Activated T-helper 1 cell treated with anti-CD3 and anti-CD28 coated beads, Interleukin-12 subunit alpha, Interleukin-12 subunit beta, Interleukin-2, Interleukin-4 antibody, amounts not matched to agents 30 ng/mL and 10 ng/mL and 1 ng/mL, durations not matched to agents 14 hours and 24 hours and 36 hours (primary cell): ENCODE measurements around the gene PLPP7. TPM values are rescaled to one million over a fixed set of nuclear protein-coding genes. Genes with fewer than 3 reads are reported as not detected.
"Not testable (repeated sequence)": the region's sequence is repeated elsewhere in the genome, so short reads cannot be mapped to it uniquely, and the experiment has no call there.

Source experiments
- DNase-seq: peaks from one replicate; pipeline ENCODE4 v3.0.0; 2021; ENCODE audit warnings: low spot score
- H3K27ac Mint-ChIP-seq: one replicate; pipeline ENCODE4 v1.8.0; 2021; ENCODE audit warnings: mild to moderate bottlenecking, mixed read lengths
- H3K27me3 Mint-ChIP-seq: one replicate; pipeline ENCODE4 v1.8.0; 2022; ENCODE audit warnings: mild to moderate bottlenecking, moderate library complexity, mixed read lengths; ENCODE audit not compliant: insufficient read depth
- H3K36me3 Mint-ChIP-seq: one replicate; pipeline ENCODE4 v1.8.0; 2021; ENCODE audit warnings: low read depth, mixed read lengths
- H3K4me1 Mint-ChIP-seq: one replicate; pipeline ENCODE4 v1.8.0; 2021; ENCODE audit warnings: low read depth, mixed read lengths
- H3K4me3 Mint-ChIP-seq: one replicate; pipeline ENCODE4 v1.8.0; 2021; ENCODE audit warnings: mild to moderate bottlenecking, moderate library complexity, mixed read lengths
- H3K9me3 Mint-ChIP-seq: one replicate; pipeline ENCODE4 v1.8.0; 2021; ENCODE audit warnings: mixed read lengths
- intact Hi-C: fragments of 100-400 bp; cut with micrococcal nuclease; formaldehyde crosslinking; loops from one replicate; pipeline ENCODE4 v1.15.1; 2024
- total RNA-seq: library from RNA; stranded (reverse); gene quantifications from 2 replicates; pipeline ENCODE4 v1.2.3, GENCODE V29; 2022

The PLPP7 gene
- total RNA-seq, 1 donor from 2014 or later, result not detected

GRCh38 chr9:131259432-131259898 is 30.1 kb upstream of the PLPP7 start:
- no peak for DNase-seq
- H3K27me3 Mint-ChIP-seq, result no peaks in the 10 kb centered on the region
- peak overlapping the region; percentile 34 for H3K27ac Mint-ChIP-seq
- H3K4me3 Mint-ChIP-seq, result no peak overlapping the region
- peaks cover 57% of the 10 kb centered on the region for H3K4me1 Mint-ChIP-seq
- H3K36me3 Mint-ChIP-seq, result peaks cover 23% of the 10 kb centered on the region
- H3K9me3 Mint-ChIP-seq, result no peaks in the 10 kb centered on the region
- intact Hi-C loops, result loop anchor here (5.0 kb wide), 1 partner anchor 1093 kb away; the partner anchor contains the start of gene SETX

GRCh38 chr9:131259916-131260597 is 29.5 kb upstream of the PLPP7 start:
- H3K4me3 Mint-ChIP-seq, result no peak overlapping the region
- peaks cover 26% of the 10 kb centered on the region for H3K36me3 Mint-ChIP-seq
- H3K27me3 Mint-ChIP-seq, result no peaks in the 10 kb centered on the region
- H3K27ac Mint-ChIP-seq, result no peak overlapping the region
- peaks cover 57% of the 10 kb centered on the region for H3K4me1 Mint-ChIP-seq
- no peak for DNase-seq
- intact Hi-C loops, result loop anchor here (5.0 kb wide), 1 partner anchor 1092 kb away; the partner anchor contains the start of gene SETX
- no peaks in the 10 kb centered on the region for H3K9me3 Mint-ChIP-seq

- intact Hi-C loops, result no loop called here
Observed at GRCh38 chr9:131260751-131261452, 28.6 kb upstream of the PLPP7 start.

GRCh38 chr9:131262327-131263032 is 27.0 kb upstream of the PLPP7 start:
- Mint-ChIP-seq H3K4me3 (peak overlapping the region; percentile 19), H3K4me1 (peaks cover 62% of the 10 kb centered on the region), H3K36me3 (peaks cover 30% of the 10 kb centered on the region), H3K27me3 (no peaks in the 10 kb centered on the region), H3K27ac (peak overlapping the region; percentile 84), H3K9me3 (no peaks in the 10 kb centered on the region)
- no peak for DNase-seq
- intact Hi-C loops, result no loop called here

More at GRCh38 chr9:131260751-131261452, 28.6 kb upstream of the PLPP7 start:
- DNase-seq, result no peak
- Mint-ChIP-seq H3K4me3 (no peak overlapping the region), H3K27ac (no peak overlapping the region), H3K9me3 (no peaks in the 10 kb centered on the region), H3K4me1 (peaks cover 56% of the 10 kb centered on the region), H3K36me3 (peaks cover 26% of the 10 kb centered on the region), H3K27me3 (no peaks in the 10 kb centered on the region)

GRCh38 chr9:131263033-131263343 is 26.5 kb upstream of the PLPP7 start:
- H3K27me3 Mint-ChIP-seq, DNase-seq, H3K9me3 Mint-ChIP-seq, intact Hi-C loops: not testable (repeated sequence)
- Mint-ChIP-seq H3K4me1 (peaks cover 60% of the 10 kb centered on the region), H3K4me3 (peak overlapping the region; percentile 19), H3K36me3 (peaks cover 30% of the 10 kb centered on the region), H3K27ac (peak overlapping the region; percentile 84)

- peak overlapping the region; percentile 84 for H3K27ac Mint-ChIP-seq
- no peak for DNase-seq
- H3K36me3 Mint-ChIP-seq, result peaks cover 30% of the 10 kb centered on the region
- intact Hi-C loops, result no loop called here
- peaks cover 64% of the 10 kb centered on the region for H3K4me1 Mint-ChIP-seq
- H3K27me3 Mint-ChIP-seq, result no peaks in the 10 kb centered on the region
- peak overlapping the region; percentile 49 for H3K4me3 Mint-ChIP-seq
- H3K9me3 Mint-ChIP-seq, result no peaks in the 10 kb centered on the region
Observed at GRCh38 chr9:131263701-131264100, 25.8 kb upstream of the PLPP7 start.

- Mint-ChIP-seq H3K4me3 (peak overlapping the region; percentile 56), H3K9me3 (no peaks in the 10 kb centered on the region), H3K27me3 (no peaks in the 10 kb centered on the region), H3K27ac (peak overlapping the region; percentile 84), H3K36me3 (peaks cover 30% of the 10 kb centered on the region), H3K4me1 (peaks cover 69% of the 10 kb centered on the region)
- no peak for DNase-seq
- intact Hi-C loops, result no loop called here
Observed at GRCh38 chr9:131264231-131264630, 25.3 kb upstream of the PLPP7 start.

GRCh38 chr9:131266266-131267229 is 23.0 kb upstream of the PLPP7 start:
- no peak for DNase-seq
- Mint-ChIP-seq H3K36me3 (peaks cover 23% of the 10 kb centered on the region), H3K27me3 (no peaks in the 10 kb centered on the region), H3K27ac (peak overlapping the region; percentile 88), H3K4me3 (peak overlapping the region; percentile 100), H3K4me1 (peaks cover 84% of the 10 kb centered on the region), H3K9me3 (no peaks in the 10 kb centered on the region)
- intact Hi-C loops, result no loop called here

- peaks cover 40% of the 10 kb centered on the region for H3K36me3 Mint-ChIP-seq
Observed at GRCh38 chr9:131270171-131271015, 19.1 kb upstream of the PLPP7 start.

GRCh38 chr9:131271016-131271273 is 18.6 kb upstream of the PLPP7 start:
- H3K4me3 Mint-ChIP-seq, result peak overlapping the region; percentile 100

More at GRCh38 chr9:131270171-131271015, 19.1 kb upstream of the PLPP7 start:
- no peaks in the 10 kb centered on the region for H3K27me3 Mint-ChIP-seq
- no peaks in the 10 kb centered on the region for H3K9me3 Mint-ChIP-seq
- H3K4me1 Mint-ChIP-seq, result peaks cover 75% of the 10 kb centered on the region
- H3K4me3 Mint-ChIP-seq, result peak overlapping the region; percentile 100
- intact Hi-C loops, result loop anchor here (1.0 to 5.0 kb wide), 6 partner anchors 8 to 1383 kb away; partner anchors contain the start of gene EXOSC2
- DNase-seq, result no peak
- peak overlapping the region; percentile 86 for H3K27ac Mint-ChIP-seq

GRCh38 chr9:131271506-131271931 is 18.0 kb upstream of the PLPP7 start:
- DNase-seq, result no peak
- intact Hi-C loops, result loop anchor here (1.0 to 5.0 kb wide), 4 partner anchors 126 to 1384 kb away; partner anchors contain the start of gene EXOSC2
- peaks cover 66% of the 10 kb centered on the region for H3K4me1 Mint-ChIP-seq

More at GRCh38 chr9:131271016-131271273, 18.6 kb upstream of the PLPP7 start:
- H3K27me3 Mint-ChIP-seq, DNase-seq, H3K9me3 Mint-ChIP-seq: not testable (repeated sequence)
- Mint-ChIP-seq H3K4me1 (peaks cover 71% of the 10 kb centered on the region), H3K36me3 (peaks cover 45% of the 10 kb centered on the region), H3K27ac (peak overlapping the region; percentile 86)
- intact Hi-C loops, result loop anchor here (1.0 to 5.0 kb wide), 4 partner anchors 126 to 1384 kb away; partner anchors contain the start of gene EXOSC2

More at GRCh38 chr9:131271506-131271931, 18.0 kb upstream of the PLPP7 start:
- no peaks in the 10 kb centered on the region for H3K27me3 Mint-ChIP-seq
- H3K27ac Mint-ChIP-seq, result peak overlapping the region; percentile 86
- peak overlapping the region; percentile 100 for H3K4me3 Mint-ChIP-seq
- H3K9me3 Mint-ChIP-seq, result no peaks in the 10 kb centered on the region
- H3K36me3 Mint-ChIP-seq, result peaks cover 45% of the 10 kb centered on the region
